Stimulated activated naive CD8-positive, alpha-beta T cell treated with anti-CD3 and anti-CD28 coated beads, Interleukin-15, Interleukin-2, amounts not matched to agents 100 U/mL and 50 U/mL, for 24 hours (primary cell): ENCODE results near the gene ZPLD1.

Source experiments
- ATAC-seq: fragments of 150-1000 bp; cut with Tn5 transposase; one replicate; pipeline ENCODE4 v1.10.0; 2021
- DNase-seq: peaks from one replicate; pipeline ENCODE4 v3.0.0; 2021

ZPLD1 gene

GRCh38 chr3:102434715-102435114 lies at the start of gene ZPLD1:
ZPLD1 (plus strand) TSS chr3:102435015; CDS start chr3:102438488, 3,473 bp downstream.
- no peak for ATAC-seq

GRCh38 chr3:102390171-102390864 lies 44.5 kb upstream of the ZPLD1 start:
- no peak for ATAC-seq
- DNase-seq, result no peak

More at GRCh38 chr3:102434715-102435114, at the start of gene ZPLD1:
- DNase-seq, result no peak

GRCh38 chr3:102390916-102391315 lies 43.9 kb upstream of the ZPLD1 start:
- DNase-seq, result no peak
- ATAC-seq, result no peak

- ATAC-seq (no peak), DNase-seq (no peak)
Measured at GRCh38 chr3:102391491-102391890, 43.3 kb upstream of the ZPLD1 start.

GRCh38 chr3:102394517-102394916 lies 40.3 kb upstream of the ZPLD1 start:
- DNase-seq, result no peak
- no peak for ATAC-seq

GRCh38 chr3:102398176-102398575 lies 36.6 kb upstream of the ZPLD1 start:
- ATAC-seq, result no peak

GRCh38 chr3:102398666-102399065 lies 36.1 kb upstream of the ZPLD1 start:
- DNase-seq (no peak), ATAC-seq (no peak)

More at GRCh38 chr3:102398176-102398575, 36.6 kb upstream of the ZPLD1 start:
- no peak for DNase-seq

- ATAC-seq (no peak), DNase-seq (no peak)
Measured at GRCh38 chr3:102400142-102400541, 34.7 kb upstream of the ZPLD1 start.

GRCh38 chr3:102400766-102401165 lies 34.0 kb upstream of the ZPLD1 start:
- no peak for DNase-seq
- no peak for ATAC-seq

GRCh38 chr3:102410616-102411015 lies 24.2 kb upstream of the ZPLD1 start:
- DNase-seq, result no peak
- ATAC-seq, result no peak

- DNase-seq, result no peak
- no peak for ATAC-seq
Measured at GRCh38 chr3:102415553-102415952, 19.3 kb upstream of the ZPLD1 start.

- ATAC-seq (no peak), DNase-seq (no peak)
Measured at GRCh38 chr3:102419786-102420185, 15.0 kb upstream of the ZPLD1 start.

- DNase-seq (no peak), ATAC-seq (no peak)
Measured at GRCh38 chr3:102441832-102442231, 7.0 kb downstream of the ZPLD1 start.

GRCh38 chr3:102443021-102443420 lies 8.2 kb downstream of the ZPLD1 start:
- ATAC-seq (no peak), DNase-seq (no peak)

- ATAC-seq, result no peak
- DNase-seq, result no peak
Measured at GRCh38 chr3:102444101-102444500, 9.3 kb downstream of the ZPLD1 start.

GRCh38 chr3:102447272-102447671 lies 12.5 kb downstream of the ZPLD1 start:
- DNase-seq, result no peak
- ATAC-seq, result no peak

- ATAC-seq (no peak), DNase-seq (no peak)
Measured at GRCh38 chr3:102449341-102449740, 14.5 kb downstream of the ZPLD1 start.

- DNase-seq (no peak), ATAC-seq (no peak)
Measured at GRCh38 chr3:102449930-102450329, 15.1 kb downstream of the ZPLD1 start.

GRCh38 chr3:102450976-102451375 lies 16.2 kb downstream of the ZPLD1 start:
- DNase-seq, result no peak
- no peak for ATAC-seq

- ATAC-seq (no peak), DNase-seq (no peak)
Measured at GRCh38 chr3:102451543-102451942, 16.7 kb downstream of the ZPLD1 start.

- no peak for DNase-seq
- ATAC-seq, result no peak
Measured at GRCh38 chr3:102454181-102454580, 19.4 kb downstream of the ZPLD1 start.

- no peak for DNase-seq
- no peak for ATAC-seq
Measured at GRCh38 chr3:102457644-102458043, 22.8 kb downstream of the ZPLD1 start.

GRCh38 chr3:102460579-102460978 lies 25.8 kb downstream of the ZPLD1 start:
- no peak for ATAC-seq
- no peak for DNase-seq

GRCh38 chr3:102464261-102464660 lies 29.4 kb downstream of the ZPLD1 start:
- no peak for ATAC-seq
- no peak for DNase-seq
